Activated CD4-positive, alpha-beta memory T cell treated with anti-CD3 and anti-CD28 coated beads for 36 hours (primary cell): ENCODE data around the gene RUFY1. TPM values are rescaled to one million over a fixed set of nuclear protein-coding genes. Genes with fewer than 3 reads are reported as not detected.
A peak's percentile ranks its signal among the peaks of the same experiment; 100 is the strongest.
"Not testable (repeated sequence)": the region's sequence is repeated elsewhere in the genome, so short reads cannot be mapped to it uniquely, and the experiment has no call there.

ENCODE experiments used
- CTCF ChIA-PET: fragments of 350-600 bp; sonication (Branson Sonifier 250); formaldehyde crosslinking; loops from one replicate; lab custom pipeline; 2021; ENCODE audit warnings: antibody characterized with exemption, inconsistent platforms; lab: Charles Lee
- POLR2A ChIA-PET: fragments of 350-600 bp; sonication (Branson Sonifier 250); formaldehyde crosslinking; loops from one replicate; lab custom pipeline; 2021; ENCODE audit warnings: antibody characterized with exemption; lab: Charles Lee
- DNase-seq: peaks from one replicate; pipeline ENCODE4 v3.0.0-alpha.2; 2020
- H3K27ac Mint-ChIP-seq: one replicate; pipeline ENCODE4 v1.8.0; 2021; ENCODE audit warnings: mixed read lengths
- H3K27me3 Mint-ChIP-seq: one replicate; pipeline ENCODE4 v1.8.0; 2021; ENCODE audit warnings: mixed read lengths
- H3K36me3 Mint-ChIP-seq: one replicate; pipeline ENCODE4 v1.8.0; 2021; ENCODE audit warnings: mixed read lengths
- H3K4me1 Mint-ChIP-seq: one replicate; pipeline ENCODE4 v1.8.0; 2021; ENCODE audit warnings: low read depth, mixed read lengths
- H3K4me3 Mint-ChIP-seq: one replicate; pipeline ENCODE4 v1.8.0; 2021; ENCODE audit warnings: mild to moderate bottlenecking, mixed read lengths
- H3K9me3 Mint-ChIP-seq: one replicate; pipeline ENCODE4 v1.8.0; 2021; ENCODE audit warnings: mixed read lengths
- intact Hi-C: fragments of 100-400 bp; cut with micrococcal nuclease; formaldehyde crosslinking; loops from one replicate; pipeline ENCODE4 v1.15.1; 2023
- total RNA-seq, 2 experiments: library from RNA; stranded (reverse); gene quantifications; one replicate each; pipeline ENCODE4 v1.2.3, GENCODE V29; 2021

RUFY1 gene
- total RNA-seq, 2 experiments from 2014 or later: 30.3 to 34.0 TPM

DNA sequence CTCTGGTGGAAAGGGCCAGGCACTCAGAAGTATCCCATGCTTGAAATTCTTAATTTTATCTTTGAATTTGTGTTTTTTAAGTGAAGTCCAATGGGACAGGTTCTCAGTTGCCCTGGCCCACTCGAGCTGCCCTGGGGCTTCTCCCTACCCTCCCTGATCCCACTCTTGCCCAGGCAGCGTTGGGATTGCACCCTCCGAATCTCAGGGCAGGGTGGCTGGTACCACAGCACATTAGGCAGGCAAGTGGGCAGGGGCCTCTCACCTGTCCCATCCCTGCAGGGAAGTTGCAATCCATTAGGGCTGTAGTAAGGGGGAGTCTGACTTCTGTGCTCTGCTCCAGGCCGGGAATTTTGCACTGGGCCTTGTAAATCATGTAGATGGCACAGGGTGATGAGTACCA is 2.7 kb downstream of the RUFY1 start:
- intact Hi-C loops: loop anchor here (5.0 to 10.0 kb wide), 4 partner anchors 242 to 928 kb away; partner anchors contain the start of genes CLK4, LTC4S, MAPK9 and ZNF354B
- ChIA-PET POLR2A (no interaction called here), CTCF (no interaction called here)
- peaks cover 17% of the 10 kb centered on the region for H3K36me3 Mint-ChIP-seq
- H3K4me1 Mint-ChIP-seq: peaks cover 38% of the 10 kb centered on the region
- no peaks in the 10 kb centered on the region for H3K27me3 Mint-ChIP-seq
- H3K4me3 Mint-ChIP-seq: no peak overlapping the region
- H3K9me3 Mint-ChIP-seq: no peaks in the 10 kb centered on the region
- no peak for DNase-seq
- no peak overlapping the region for H3K27ac Mint-ChIP-seq

- Mint-ChIP-seq H3K4me1 (peaks cover 42% of the 10 kb centered on the region), H3K27me3 (no peaks in the 10 kb centered on the region), H3K36me3 (peaks cover 17% of the 10 kb centered on the region), H3K27ac (no peak overlapping the region), H3K4me3 (peak overlapping the region; percentile 10), H3K9me3 (no peaks in the 10 kb centered on the region)
- intact Hi-C loops: loop anchor here (5.0 to 10.0 kb wide), 4 partner anchors 241 to 929 kb away; partner anchors contain the start of genes CLK4, LTC4S, MAPK9 and ZNF354B
- POLR2A ChIA-PET: no interaction called here
- DNase-seq: no peak
- CTCF ChIA-PET: no interaction called here
Observed at GRCh38 chr5:179553875-179554274, 3.5 kb downstream of the RUFY1 start.

- Mint-ChIP-seq H3K27me3 (no peaks in the 10 kb centered on the region), H3K27ac (no peak overlapping the region), H3K36me3 (peaks cover 17% of the 10 kb centered on the region), H3K9me3 (no peaks in the 10 kb centered on the region), H3K4me3 (no peak overlapping the region), H3K4me1 (peaks cover 42% of the 10 kb centered on the region)
- intact Hi-C loops: loop anchor here (5.0 to 10.0 kb wide), 4 partner anchors 240 to 930 kb away; partner anchors contain the start of genes CLK4, LTC4S, MAPK9 and ZNF354B
- ChIA-PET CTCF (no interaction called here), POLR2A (no interaction called here)
- DNase-seq: no peak
Observed at GRCh38 chr5:179554981-179555380, 4.6 kb downstream of the RUFY1 start.

DNA sequence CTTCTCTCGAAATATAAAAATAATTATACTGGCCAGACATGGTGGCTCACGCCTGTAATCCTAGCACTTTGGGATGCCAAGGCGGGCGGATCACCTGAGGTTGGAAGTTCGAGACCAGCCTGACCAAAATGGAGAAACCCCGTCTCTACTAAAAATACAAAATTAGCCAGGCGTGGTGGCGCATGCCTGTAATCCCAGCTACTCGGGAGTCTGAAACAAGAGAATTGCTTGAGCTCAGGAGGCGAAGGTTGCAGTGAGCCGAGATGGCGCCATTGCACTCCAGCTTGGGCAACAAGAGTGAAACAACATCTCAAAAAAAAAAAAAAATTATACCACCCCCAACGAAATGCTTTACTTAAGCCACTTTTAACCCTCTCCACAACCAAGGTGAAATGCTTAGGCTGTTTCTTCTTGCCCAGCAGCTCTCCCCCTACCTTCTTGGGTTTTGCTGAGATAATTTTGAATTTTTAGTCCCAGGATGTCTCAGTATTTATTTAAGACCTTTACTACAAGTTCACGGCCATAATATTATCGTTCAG is 8.0 kb downstream of the RUFY1 start:
- peaks cover 24% of the 10 kb centered on the region for H3K36me3 Mint-ChIP-seq
- not testable (repeated sequence) for H3K9me3 Mint-ChIP-seq, H3K27me3 Mint-ChIP-seq, DNase-seq, H3K27ac Mint-ChIP-seq
- intact Hi-C loops: loop anchor here (10.0 kb wide), 3 partner anchors 236 to 934 kb away; partner anchors contain the start of genes CLK4, LTC4S and MAPK9
- POLR2A ChIA-PET: interaction anchor here (1.1 to 2.0 kb wide), 3 partner anchors 7 to 174 kb away, joined by 3 to 21 read pairs (median 5); partner anchors contain the start of genes MAML1 and RUFY1
- CTCF ChIA-PET: interaction anchor here (0.6 to 1.5 kb wide), 3 partner anchors 8 to 529 kb away, joined by 3 read pairs; partner anchors contain the start of gene RUFY1
- H3K4me3 Mint-ChIP-seq: peak overlapping the region; percentile 85
- H3K4me1 Mint-ChIP-seq: peaks cover 26% of the 10 kb centered on the region

- ChIA-PET POLR2A (interaction anchor here (0.9 to 2.0 kb wide), 5 partner anchors 8 to 174 kb away, joined by 3 to 21 read pairs (median 6); partner anchors contain the start of genes HNRNPH1, MAML1 and RUFY1), CTCF (interaction anchor here (0.6 to 1.5 kb wide), 3 partner anchors 8 to 119 kb away, joined by 3 to 5 read pairs (median 3); partner anchors contain the start of genes HNRNPH1 and RUFY1)
- Mint-ChIP-seq H3K36me3 (peaks cover 26% of the 10 kb centered on the region), H3K27ac (peak overlapping the region; percentile 86), H3K27me3 (no peaks in the 10 kb centered on the region), H3K4me3 (peak overlapping the region; percentile 85), H3K4me1 (peaks cover 21% of the 10 kb centered on the region), H3K9me3 (no peaks in the 10 kb centered on the region)
- DNase-seq: peak; percentile 46
- intact Hi-C loops: loop anchor here (1.0 to 10.0 kb wide), 7 partner anchors 9 to 934 kb away; partner anchors contain the start of genes CANX, CLK4, HNRNPH1 and LTC4S
Observed at GRCh38 chr5:179558932-179559283, 8.6 kb downstream of the RUFY1 start.

- H3K9me3 Mint-ChIP-seq: no peaks in the 10 kb centered on the region
- H3K27me3 Mint-ChIP-seq: no peaks in the 10 kb centered on the region
- ChIA-PET POLR2A (interaction anchor here (0.8 to 2.0 kb wide), 6 partner anchors 9 to 1345 kb away, joined by 3 to 21 read pairs (median 6); partner anchors contain the start of genes HNRNPH1, MAML1 and RUFY1), CTCF (interaction anchor here (0.6 to 1.5 kb wide), 3 partner anchors 9 to 119 kb away, joined by 3 to 5 read pairs (median 3); partner anchors contain the start of genes HNRNPH1 and RUFY1)
- H3K27ac Mint-ChIP-seq: peak overlapping the region; percentile 86
- peaks cover 26% of the 10 kb centered on the region for H3K36me3 Mint-ChIP-seq
- H3K4me3 Mint-ChIP-seq: peak overlapping the region; percentile 85
- peak; percentile 97 for DNase-seq
- H3K4me1 Mint-ChIP-seq: peaks cover 17% of the 10 kb centered on the region
- intact Hi-C loops: loop anchor here (1.0 to 10.0 kb wide), 7 partner anchors 9 to 935 kb away; partner anchors contain the start of genes CANX, CLK4, HNRNPH1 and LTC4S
Observed at GRCh38 chr5:179559284-179560252, 9.2 kb downstream of the RUFY1 start.

DNA sequence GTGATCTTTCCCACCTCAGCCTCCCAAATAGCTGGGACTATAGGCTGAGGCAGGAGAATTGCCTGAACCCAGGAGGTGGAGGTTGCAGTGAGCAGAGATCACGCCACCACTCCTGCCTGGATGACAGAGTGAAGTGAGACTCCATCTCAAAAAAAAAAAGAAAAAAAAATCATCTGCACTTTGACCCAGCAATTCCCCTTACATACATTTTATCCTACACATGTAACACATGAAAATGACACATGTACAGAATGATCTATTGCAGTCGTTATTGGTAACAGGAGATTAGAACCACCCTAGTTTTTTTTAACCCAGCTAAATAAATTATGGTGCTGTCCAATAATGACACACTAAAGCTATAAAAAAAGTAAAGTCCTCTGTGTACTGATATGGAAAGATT is 14.2 kb downstream of the RUFY1 start:
- intact Hi-C loops: no loop called here
- no peak overlapping the region for H3K27ac Mint-ChIP-seq
- H3K9me3 Mint-ChIP-seq: no peaks in the 10 kb centered on the region
- H3K4me3 Mint-ChIP-seq: no peak overlapping the region
- H3K36me3 Mint-ChIP-seq: peaks cover 36% of the 10 kb centered on the region
- no peak for DNase-seq
- H3K27me3 Mint-ChIP-seq: no peaks in the 10 kb centered on the region
- POLR2A ChIA-PET: interaction anchor here (0.6 to 0.7 kb wide), 2 partner anchors 34 to 94 kb away, joined by 3 read pairs; no protein-coding TSS in a partner anchor
- CTCF ChIA-PET: no interaction called here
- peaks cover 5% of the 10 kb centered on the region for H3K4me1 Mint-ChIP-seq

DNA sequence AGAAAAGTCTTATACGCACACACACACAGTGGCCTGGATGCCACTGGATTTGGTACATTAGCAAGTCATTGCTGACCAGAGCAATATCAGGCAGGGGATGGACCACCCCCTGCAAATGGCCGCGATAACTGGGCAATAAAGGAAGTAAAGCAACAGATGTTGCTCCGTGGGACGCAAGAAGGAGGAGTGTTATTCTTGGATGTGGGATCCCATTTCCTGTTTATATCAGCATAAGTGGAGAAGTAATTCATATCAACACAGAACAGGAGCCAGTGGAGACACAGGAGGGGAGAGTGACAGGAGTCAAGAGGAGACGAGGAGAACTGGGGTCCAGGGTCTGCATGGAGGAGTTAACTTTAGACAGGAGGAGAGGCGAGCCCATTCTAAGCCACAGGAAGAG is 18.4 kb downstream of the RUFY1 start:
- Mint-ChIP-seq H3K9me3 (no peaks in the 10 kb centered on the region), H3K36me3 (peaks cover 28% of the 10 kb centered on the region), H3K27me3 (no peaks in the 10 kb centered on the region), H3K27ac (no peak overlapping the region), H3K4me1 (no peaks in the 10 kb centered on the region), H3K4me3 (no peak overlapping the region)
- intact Hi-C loops: no loop called here
- CTCF ChIA-PET: no interaction called here
- no peak for DNase-seq
- POLR2A ChIA-PET: no interaction called here

DNA sequence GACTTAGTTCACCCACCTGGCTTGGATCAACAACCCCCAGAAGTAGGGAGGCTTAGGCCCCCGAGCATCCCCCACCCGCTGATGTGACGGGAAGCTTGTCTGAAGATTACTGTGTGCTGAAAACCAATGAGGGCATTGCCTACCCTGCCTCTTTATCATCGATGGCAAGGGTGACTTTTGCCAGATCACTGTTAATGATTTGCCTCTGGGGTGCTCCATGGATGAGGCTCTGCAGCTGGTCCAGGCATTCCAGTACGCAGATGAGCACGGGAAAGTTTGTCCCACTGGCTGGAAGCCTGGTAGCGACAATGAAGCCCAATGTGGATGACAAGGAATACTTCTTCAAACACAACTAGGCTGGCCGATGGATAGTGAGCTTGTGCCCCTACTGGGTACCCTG is 22.0 kb downstream of the RUFY1 start:
- CTCF ChIA-PET: no interaction called here

DNA sequence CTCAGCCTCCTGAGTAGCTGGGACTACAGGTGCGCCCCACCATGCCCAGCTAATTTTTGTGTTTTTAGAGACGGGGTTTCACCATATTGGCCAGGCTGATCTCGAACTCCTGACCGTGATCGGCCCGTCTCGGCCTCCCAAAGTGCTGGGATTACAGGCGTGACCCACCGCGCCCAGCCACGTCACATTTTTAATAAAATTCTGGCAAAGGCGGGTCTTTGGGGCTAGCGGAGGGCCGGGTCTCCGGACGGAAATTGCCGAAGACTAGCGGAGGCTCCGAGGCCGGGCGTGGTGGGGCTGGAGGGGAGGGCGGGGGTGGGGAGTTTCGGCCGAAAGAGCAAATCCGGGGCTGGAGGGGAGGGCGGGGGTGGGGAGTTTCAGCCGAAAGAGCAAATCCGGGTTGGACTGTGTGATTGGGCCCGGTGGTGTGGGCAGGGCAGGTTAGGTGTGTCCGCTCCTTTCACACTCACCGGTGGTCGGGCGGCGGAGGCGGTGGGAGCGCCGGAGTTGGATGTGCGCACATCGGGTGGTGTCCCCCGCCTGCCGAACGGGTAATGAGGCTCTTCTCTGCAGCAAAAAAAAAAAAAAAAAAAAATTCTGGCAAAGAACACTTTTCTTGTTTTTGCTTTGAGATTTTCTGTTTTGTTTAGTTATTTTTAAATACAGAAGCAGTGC is 27.1 kb downstream of the RUFY1 start:
- intact Hi-C loops: no loop called here
- H3K4me3 Mint-ChIP-seq: no peak overlapping the region
- no peaks in the 10 kb centered on the region for H3K9me3 Mint-ChIP-seq
- H3K36me3 Mint-ChIP-seq: peaks cover 18% of the 10 kb centered on the region
- ChIA-PET POLR2A (no interaction called here), CTCF (no interaction called here)
- no peaks in the 10 kb centered on the region for H3K4me1 Mint-ChIP-seq
- H3K27me3 Mint-ChIP-seq: no peaks in the 10 kb centered on the region
- no peak overlapping the region for H3K27ac Mint-ChIP-seq
- no peak for DNase-seq

More for the DNA sequence above, 22.0 kb downstream of the RUFY1 start:
- H3K36me3 Mint-ChIP-seq: peaks cover 32% of the 10 kb centered on the region
- POLR2A ChIA-PET: no interaction called here
- H3K4me1 Mint-ChIP-seq: no peaks in the 10 kb centered on the region
- intact Hi-C loops: no loop called here
- H3K27me3 Mint-ChIP-seq: no peaks in the 10 kb centered on the region
- H3K27ac Mint-ChIP-seq: no peak overlapping the region
- H3K4me3 Mint-ChIP-seq: no peak overlapping the region
- no peak for DNase-seq
- H3K9me3 Mint-ChIP-seq: no peaks in the 10 kb centered on the region

- Mint-ChIP-seq H3K27ac (no peak overlapping the region), H3K4me1 (no peaks in the 10 kb centered on the region), H3K4me3 (no peak overlapping the region), H3K27me3 (no peaks in the 10 kb centered on the region), H3K36me3 (peaks cover 22% of the 10 kb centered on the region), H3K9me3 (no peaks in the 10 kb centered on the region)
- ChIA-PET POLR2A (no interaction called here), CTCF (interaction anchor here (0.8 to 1.3 kb wide), 2 partner anchors 11 to 28 kb away, joined by 3 read pairs; no protein-coding TSS in a partner anchor)
- intact Hi-C loops: no loop called here
- DNase-seq: no peak
Observed at GRCh38 chr5:179585941-179586401, 35.6 kb downstream of the RUFY1 start.
